HG02884 (cell line): ENCODE data around the gene ECE2.
A peak's percentile ranks its signal among the peaks of the same experiment; 100 is the strongest.

Experiments
- ATAC-seq: cut with Tn5 transposase; IDR thresholded peaks from one replicate; pipeline ENCODE4 v1.9.1; 2021; ENCODE audit warnings: mild to moderate bottlenecking, moderate library complexity; ENCODE audit not compliant: unreplicated experiment

Gene ECE2

GRCh38 chr3:184240384-184241140 is 35.3 kb upstream of the ECE2 start:
- ATAC-seq, result no peak

- no peak for ATAC-seq
Measured at GRCh38 chr3:184241141-184241446, 34.7 kb upstream of the ECE2 start.

GRCh38 chr3:184241447-184242296 is 34.1 kb upstream of the ECE2 start:
- no peak for ATAC-seq

- no peak for ATAC-seq
Measured at GRCh38 chr3:184242297-184242685, 33.5 kb upstream of the ECE2 start.

GRCh38 chr3:184248454-184249411 is 27.1 kb upstream of the ECE2 start, which contains the start of gene ALG3:
Gene ALG3, minus strand, starts transcription at chr3:184248962. Its CDS starts 22 bp downstream, at chr3:184248940.
- peak; percentile 5 for ATAC-seq

- peak; percentile 84 for ATAC-seq
Measured at GRCh38 chr3:184249412-184250166, 26.2 kb upstream of the ECE2 start, which contains the start of gene EEF1AKMT4. Gene EEF1AKMT4, plus strand, starts transcription at chr3:184249672. Its CDS starts 23 bp downstream, at chr3:184249695.

- ATAC-seq, result peak; percentile 72
Measured at GRCh38 chr3:184250167-184250828, 25.5 kb upstream of the ECE2 start.

GRCh38 chr3:184255291-184256039 is 20.4 kb upstream of the ECE2 start:
- ATAC-seq, result no peak

GRCh38 chr3:184257083-184257915 is 18.5 kb upstream of the ECE2 start:
- no peak for ATAC-seq

GRCh38 chr3:184258926-184259325 is 16.9 kb upstream of the ECE2 start:
- no peak for ATAC-seq

- no peak for ATAC-seq
Measured at GRCh38 chr3:184259396-184259877, 16.4 kb upstream of the ECE2 start.

- ATAC-seq, result no peak
Measured at GRCh38 chr3:184259878-184260723, 15.7 kb upstream of the ECE2 start.

GRCh38 chr3:184260724-184261269 is 15.0 kb upstream of the ECE2 start:
- no peak for ATAC-seq

GRCh38 chr3:184261270-184261853 is 14.5 kb upstream of the ECE2 start, which contains the start of gene CAMK2N2:
Gene CAMK2N2, minus strand, starts transcription at chr3:184261553. Its CDS starts 268 bp downstream, at chr3:184261285.
- ATAC-seq, result no peak

GRCh38 chr3:184261854-184262763 is 13.7 kb upstream of the ECE2 start:
- ATAC-seq, result no peak
